Neutrophil (primary cell): ENCODE data around the gene ANO10.

Experiments
- H3K27ac ChIP-seq: fragments of 200-600 bp; sonication (generic); 2 replicates; pipeline ENCODE4 v1.5.1; 2016; ENCODE audit warnings: mild to moderate bottlenecking, moderate library complexity
- H3K27me3 ChIP-seq: fragments of 200-600 bp; sonication (generic); 2 replicates; pipeline ENCODE4 v1.6.0; 2016; ENCODE audit warnings: mild to moderate bottlenecking
- H3K36me3 ChIP-seq: fragments of 200-600 bp; sonication (generic); 2 replicates; pipeline ENCODE4 v1.5.1; 2017
- H3K4me1 ChIP-seq, 2 experiments: fragments of 200-600 bp in 1 of 2; sonication (generic) in 1 of 2; 1 replicate in 1 of 2; 2 replicates in 1 of 2; pipeline versions ENCODE4 v1.5.1 to v1.6.1; 2013 to 2016; ENCODE audit warnings: low read depth in 1 of 2, low read length in 1 of 2, mild to moderate bottlenecking in 1 of 2, moderate library complexity in 1 of 2; ENCODE audit not compliant: control insufficient read depth in 1 of 2, insufficient read depth in 1 of 2
- H3K4me3 ChIP-seq, 2 experiments: fragments of 200-600 bp in 1 of 2; sonication (generic) in 1 of 2; 1 replicate in 1 of 2; 2 replicates in 1 of 2; pipeline ENCODE4 v1.5.1; 2013 to 2016; ENCODE audit warnings: low read depth in 1 of 2, low read length in 1 of 2, mild to moderate bottlenecking in 1 of 2, moderate library complexity in 1 of 2
- H3K9me3 ChIP-seq: fragments of 200-600 bp; sonication (generic); 2 replicates; pipeline ENCODE4 v1.5.1; 2016
- CTCF ChIP-seq: fragments of 200-600 bp; sonication (generic); IDR thresholded peaks from 2 replicates; pipeline ENCODE4 v1.5.1; 2016; ENCODE audit warnings: antibody characterized with exemption

ANO10 gene

GRCh38 chr3:43326891-43327581, 294.8 kb downstream of the ANO10 start:
- H3K27ac ChIP-seq, result peak overlapping the region; percentile 67

GRCh38 chr3:43323541-43323940, 298.3 kb downstream of the ANO10 start:
- peaks cover 50 to 59% of the 10 kb centered on the region in 2 experiments for H3K4me1 ChIP-seq
- peak overlapping the region; percentile 44 for H3K27ac ChIP-seq
- H3K36me3 ChIP-seq, result peaks cover 8% of the 10 kb centered on the region
- TF ChIP-seq CTCF, result no peak
- H3K27me3 ChIP-seq, result no peaks in the 10 kb centered on the region
- H3K9me3 ChIP-seq, result no peaks in the 10 kb centered on the region
- H3K4me3 ChIP-seq, result no peak overlapping the region

More at GRCh38 chr3:43326891-43327581, 294.8 kb downstream of the ANO10 start:
- Histone ChIP-seq H3K27me3 (no peaks in the 10 kb centered on the region), H3K4me3 (no peak overlapping the region), H3K36me3 (peaks cover under 1% of the 10 kb centered on the region), H3K9me3 (no peaks in the 10 kb centered on the region), H3K4me1 (peaks cover 56 to 68% of the 10 kb centered on the region in 2 experiments)
- TF ChIP-seq CTCF, result no peak

- Histone ChIP-seq H3K4me1 (peaks cover 19 to 27% of the 10 kb centered on the region in 2 experiments), H3K27me3 (no peaks in the 10 kb centered on the region), H3K27ac (peak overlapping the region; percentile 63), H3K4me3 (no peak overlapping the region), H3K36me3 (peaks cover 21% of the 10 kb centered on the region), H3K9me3 (no peaks in the 10 kb centered on the region)
- TF ChIP-seq CTCF, result no peak
These were observed 301.5 kb downstream of the ANO10 start for GRCh38 chr3:43320288-43320687.

- H3K36me3 ChIP-seq, result peaks cover 21% of the 10 kb centered on the region
- no peaks in the 10 kb centered on the region for H3K9me3 ChIP-seq
- peaks cover 17 to 22% of the 10 kb centered on the region in 2 experiments for H3K4me1 ChIP-seq
- TF ChIP-seq CTCF, result no peak
- peak overlapping the region; percentile 63 for H3K27ac ChIP-seq
- H3K4me3 ChIP-seq, result peak overlapping the region in 1 of 2 experiments; percentile 1
- no peaks in the 10 kb centered on the region for H3K27me3 ChIP-seq
These were observed 302.0 kb downstream of the ANO10 start for GRCh38 chr3:43319794-43320193.

GRCh38 chr3:43319376-43319775, 302.4 kb downstream of the ANO10 start:
- Histone ChIP-seq H3K27ac (peak overlapping the region; percentile 63), H3K4me3 (peak overlapping the region in 1 of 2 experiments; percentile 1)

More at GRCh38 chr3:43319376-43319775, 302.4 kb downstream of the ANO10 start:
- H3K36me3 ChIP-seq, result peaks cover 21% of the 10 kb centered on the region
- H3K9me3 ChIP-seq, result no peaks in the 10 kb centered on the region
- peaks cover 14 to 19% of the 10 kb centered on the region in 2 experiments for H3K4me1 ChIP-seq
- no peak for TF ChIP-seq CTCF
- no peaks in the 10 kb centered on the region for H3K27me3 ChIP-seq
